ENCODE measurements around the gene TMEM258.

The TMEM258 gene

GRCh38 chr11:61817471-61818202 is 25.2 kb upstream of the TMEM258 start:
- DNase-seq = no peak

GRCh38 chr11:61816736-61817455 is 24.5 kb upstream of the TMEM258 start, which contains the start of gene FADS1:
FADS1 (minus strand) TSS chr11:61817003; CDS start chr11:61816929, 74 bp downstream.
- peak; percentile 48 for DNase-seq

- peak; percentile 78 for DNase-seq
Observed at GRCh38 chr11:61815790-61816735, 23.7 kb upstream of the TMEM258 start.

- DNase-seq = peak; percentile 47
Observed at GRCh38 chr11:61814958-61815789, 22.8 kb upstream of the TMEM258 start.

- no peak for DNase-seq
Observed at GRCh38 chr11:61814247-61814957, 22.0 kb upstream of the TMEM258 start.

GRCh38 chr11:61812736-61813411 is 20.5 kb upstream of the TMEM258 start:
- no peak for DNase-seq

- DNase-seq = no peak
Observed at GRCh38 chr11:61811831-61812230, 19.4 kb upstream of the TMEM258 start.

- no peak for DNase-seq
Observed at GRCh38 chr11:61810671-61811175, 18.3 kb upstream of the TMEM258 start.

- no peak for DNase-seq
Observed at GRCh38 chr11:61806785-61807184, 14.4 kb upstream of the TMEM258 start.

- no peak for DNase-seq
Observed at GRCh38 chr11:61805146-61805545, 12.7 kb upstream of the TMEM258 start.

GRCh38 chr11:61803889-61804647 is 11.7 kb upstream of the TMEM258 start:
- no peak for DNase-seq

- DNase-seq = no peak
Observed at GRCh38 chr11:61802605-61803004, 10.2 kb upstream of the TMEM258 start.

GRCh38 chr11:61800331-61801281 is 8.2 kb upstream of the TMEM258 start:
- DNase-seq = no peak

- DNase-seq = no peak
Observed at GRCh38 chr11:61799665-61800284, 7.4 kb upstream of the TMEM258 start.

- peak; percentile 54 for DNase-seq
Observed at GRCh38 chr11:61797263-61797944, 5.0 kb upstream of the TMEM258 start.

- DNase-seq = no peak
Observed at GRCh38 chr11:61795876-61796526, 3.6 kb upstream of the TMEM258 start.

GRCh38 chr11:61795459-61795858 is 3.1 kb upstream of the TMEM258 start:
- no peak for DNase-seq

Measured in NCI-H2029 treated with DMSO at 0.1 percent for 48 hours (cell line).